ENCODE data around the gene CDR2L. TPM values are rescaled to one million over a fixed set of nuclear protein-coding genes. Genes with fewer than 3 reads are reported as not detected.
"Not testable (repeated sequence)": the region's sequence is repeated elsewhere in the genome, so short reads cannot be mapped to it uniquely, and the experiment has no call there.

The CDR2L gene
- total and polyA plus RNA-seq, 8 donors, result 4.4 to 78.8 (median 10.9) TPM

DNA sequence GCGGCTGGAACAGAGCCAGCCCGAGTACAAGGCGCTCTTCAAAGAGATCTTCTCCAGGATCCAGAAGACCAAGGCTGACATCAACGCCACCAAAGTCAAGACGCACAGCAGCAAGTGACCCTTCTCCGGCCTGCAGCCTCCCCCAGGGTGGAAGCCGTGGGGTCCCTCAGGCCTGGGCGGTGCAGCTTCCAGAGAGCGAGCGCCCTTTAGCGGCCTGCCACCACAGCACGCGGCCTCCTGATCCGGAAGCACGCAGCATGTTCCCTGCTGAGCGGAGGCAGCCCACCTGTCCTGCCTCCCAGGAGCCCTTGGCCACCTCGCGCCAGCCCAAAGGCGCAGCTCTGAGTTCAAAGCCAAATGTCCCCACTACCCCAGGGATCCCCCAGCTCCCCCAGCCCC lies 16.5 kb downstream of the CDR2L start:
- WGBS, 5 donors, result 85 to 99% (median 92%) methylated on average over 19 of the region's 19 CpGs
- Histone ChIP-seq H3K36me3 (peaks cover 55 to 73% (median 65%) of the 10 kb centered on the region in 4 donors), H3K4me3 (no peak overlapping the region), H3K4me1 (no peaks in the 10 kb centered on the region), H3K9me3 (no peaks in the 10 kb centered on the region), H3K27me3 (no peaks in the 10 kb centered on the region), H3K27ac (no peak overlapping the region)
- no peak for TF ChIP-seq EP300 (IDR thresholded peaks at IDR 0.05)
- TF ChIP-seq POLR2A (IDR thresholded peaks at IDR 0.05), result no peak
- TF ChIP-seq POLR2AphosphoS5 (IDR thresholded peaks at IDR 0.05), result no peak
- TF ChIP-seq, protein P1, sequence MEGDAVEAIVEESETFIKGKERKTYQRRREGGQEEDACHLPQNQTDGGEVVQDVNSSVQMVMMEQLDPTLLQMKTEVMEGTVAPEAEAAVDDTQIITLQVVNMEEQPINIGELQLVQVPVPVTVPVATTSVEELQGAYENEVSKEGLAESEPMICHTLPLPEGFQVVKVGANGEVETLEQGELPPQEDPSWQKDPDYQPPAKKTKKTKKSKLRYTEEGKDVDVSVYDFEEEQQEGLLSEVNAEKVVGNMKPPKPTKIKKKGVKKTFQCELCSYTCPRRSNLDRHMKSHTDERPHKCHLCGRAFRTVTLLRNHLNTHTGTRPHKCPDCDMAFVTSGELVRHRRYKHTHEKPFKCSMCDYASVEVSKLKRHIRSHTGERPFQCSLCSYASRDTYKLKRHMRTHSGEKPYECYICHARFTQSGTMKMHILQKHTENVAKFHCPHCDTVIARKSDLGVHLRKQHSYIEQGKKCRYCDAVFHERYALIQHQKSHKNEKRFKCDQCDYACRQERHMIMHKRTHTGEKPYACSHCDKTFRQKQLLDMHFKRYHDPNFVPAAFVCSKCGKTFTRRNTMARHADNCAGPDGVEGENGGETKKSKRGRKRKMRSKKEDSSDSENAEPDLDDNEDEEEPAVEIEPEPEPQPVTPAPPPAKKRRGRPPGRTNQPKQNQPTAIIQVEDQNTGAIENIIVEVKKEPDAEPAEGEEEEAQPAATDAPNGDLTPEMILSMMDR (IDR thresholded peaks at IDR 0.05), result no peak
- intact Hi-C loops (cut with DNase I; ENCODE audit: low total_unique reads), result no loop called here
- no peak for DNase-seq

DNA sequence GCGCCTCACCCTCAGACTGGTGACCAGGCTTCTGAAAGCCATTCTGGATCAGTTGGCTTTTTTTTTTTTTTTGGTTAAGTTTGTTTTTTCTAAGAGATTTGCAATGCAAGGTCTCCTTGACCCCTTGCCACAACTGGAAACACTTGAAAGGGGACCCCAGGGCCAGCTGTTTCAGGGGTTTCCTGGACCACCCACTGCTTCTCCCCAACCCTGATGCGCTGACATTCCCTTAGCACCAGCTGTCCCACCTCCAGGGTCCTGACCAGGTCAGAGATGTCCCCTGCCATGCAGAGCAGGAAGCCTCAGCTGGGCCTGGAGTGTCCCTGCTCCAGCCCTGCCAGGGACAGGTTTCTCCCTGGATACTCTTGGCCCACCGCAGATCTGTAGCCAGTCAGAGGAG lies 16.9 kb downstream of the CDR2L start:
- Histone ChIP-seq H3K36me3 (peaks cover 55 to 69% (median 63%) of the 10 kb centered on the region in 4 donors), H3K4me3 (no peak overlapping the region), H3K9me3 (no peaks in the 10 kb centered on the region), H3K27ac (no peak overlapping the region), H3K27me3 (no peaks in the 10 kb centered on the region), H3K4me1 (no peaks in the 10 kb centered on the region)
- TF ChIP-seq POLR2A (IDR thresholded peaks at IDR 0.05), result no peak
- no peak for TF ChIP-seq POLR2AphosphoS5 (IDR thresholded peaks at IDR 0.05)
- no peak for TF ChIP-seq EP300 (IDR thresholded peaks at IDR 0.05)
- TF ChIP-seq, protein P1 (IDR thresholded peaks at IDR 0.05), result no peak
- intact Hi-C loops (cut with DNase I; ENCODE audit: low total_unique reads), result no loop called here
- 89 to 100% (median 95%) methylated on average over 2 to 3 of the region's 3 CpGs for WGBS, 5 donors
- no peak for DNase-seq

DNA sequence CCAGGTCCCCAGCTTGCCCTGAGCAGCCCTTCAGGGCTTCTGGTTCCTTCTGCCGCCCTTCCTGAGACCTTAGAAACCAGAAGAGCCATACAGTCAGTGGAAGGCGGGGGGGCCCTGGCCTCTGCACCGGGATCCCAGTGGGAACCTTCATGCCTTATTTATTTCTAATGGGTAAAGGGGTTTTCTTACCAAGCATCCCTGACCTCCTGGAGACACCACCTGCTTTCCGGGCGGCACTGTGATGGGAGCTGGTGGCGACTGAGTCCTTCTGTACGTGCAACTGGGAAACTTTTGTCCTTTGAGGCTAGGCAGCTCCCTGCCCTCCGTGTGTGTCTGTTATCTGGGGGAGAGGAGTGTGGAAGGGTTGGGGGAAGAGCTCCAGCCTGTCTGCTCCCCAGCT lies 17.9 kb downstream of the CDR2L start:
- no peaks in the 10 kb centered on the region for H3K27me3 ChIP-seq
- no peak overlapping the region for H3K27ac ChIP-seq
- H3K4me3 ChIP-seq, result no peak overlapping the region
- no peaks in the 10 kb centered on the region for H3K9me3 ChIP-seq
- no peak for DNase-seq
- 85 to 89% (median 86%) methylated on average over 8 of the region's 8 CpGs for WGBS, 5 donors
- TF ChIP-seq POLR2AphosphoS5 (IDR thresholded peaks at IDR 0.05) (no peak), EP300 (IDR thresholded peaks at IDR 0.05) (no peak), POLR2A (IDR thresholded peaks at IDR 0.05) (no peak)
- TF ChIP-seq, protein P1 (IDR thresholded peaks at IDR 0.05), result no peak
- peaks cover 48 to 59% (median 54%) of the 10 kb centered on the region in 4 donors for H3K36me3 ChIP-seq
- intact Hi-C loops (cut with DNase I; ENCODE audit: low total_unique reads), result no loop called here
- no peaks in the 10 kb centered on the region for H3K4me1 ChIP-seq

DNA sequence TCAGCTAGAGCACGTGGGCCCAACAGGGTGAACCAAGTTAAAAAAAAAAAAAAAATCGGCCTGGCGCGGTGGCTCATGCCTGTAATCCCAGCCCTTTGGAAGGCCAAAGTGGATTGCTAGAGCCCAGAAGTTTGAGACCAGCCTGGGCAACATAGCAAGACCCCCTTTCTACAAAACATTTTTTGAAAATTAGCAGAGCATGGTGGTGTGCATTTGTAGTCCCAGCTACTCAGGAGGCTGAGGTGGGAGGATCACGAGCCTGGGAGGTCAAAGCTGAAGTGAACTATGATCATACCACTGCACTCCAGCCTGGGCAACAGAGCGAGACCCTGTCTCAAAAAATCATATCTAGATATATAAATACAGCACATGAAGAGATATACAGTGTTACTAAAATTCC lies 18.7 kb downstream of the CDR2L start:
- intact Hi-C loops (cut with DNase I; ENCODE audit: low total_unique reads); H3K9me3 ChIP-seq; DNase-seq; H3K4me3 ChIP-seq; H3K27me3 ChIP-seq; H3K4me1 ChIP-seq; H3K27ac ChIP-seq: not testable (repeated sequence)
- WGBS, 5 donors, result 84 to 92% (median 89%) methylated on average over 6 of the region's 6 CpGs
- peaks cover 41 to 51% (median 46%) of the 10 kb centered on the region in 4 donors for H3K36me3 ChIP-seq

DNA sequence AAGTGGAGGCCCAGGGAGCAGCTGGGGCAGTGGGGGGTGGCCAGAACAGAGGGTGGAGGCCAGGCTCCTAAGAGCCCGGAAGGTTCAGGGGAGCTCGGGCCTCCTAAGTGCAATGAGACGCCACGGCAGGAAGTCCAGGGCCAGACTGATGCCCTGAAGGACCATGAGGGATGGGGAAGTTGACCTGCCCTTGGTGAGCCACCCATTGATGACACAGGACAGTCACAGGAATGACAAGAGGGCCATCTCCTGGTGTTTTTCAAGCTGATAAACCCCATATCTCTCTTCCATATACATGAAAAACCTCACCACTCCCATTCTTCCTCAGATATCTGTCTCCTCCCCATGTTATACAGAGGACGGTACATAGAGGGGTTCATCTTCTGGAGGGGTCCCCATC lies 19.2 kb downstream of the CDR2L start:
- Histone ChIP-seq H3K36me3 (peaks cover 35 to 46% (median 40%) of the 10 kb centered on the region in 4 donors), H3K4me3 (no peak overlapping the region), H3K27me3 (no peaks in the 10 kb centered on the region), H3K9me3 (no peaks in the 10 kb centered on the region), H3K4me1 (peaks cover 10 to 13% (median 11%) of the 10 kb centered on the region in 4 donors), H3K27ac (no peak overlapping the region)
- TF ChIP-seq POLR2A (IDR thresholded peaks at IDR 0.05) (no peak), EP300 (IDR thresholded peaks at IDR 0.05) (no peak), POLR2AphosphoS5 (IDR thresholded peaks at IDR 0.05) (no peak)
- TF ChIP-seq, protein P1 (IDR thresholded peaks at IDR 0.05), result no peak
- WGBS, 5 donors, result 76 to 94% (median 91%) methylated on average over 5 of the region's 5 CpGs
- intact Hi-C loops (cut with DNase I; ENCODE audit: low total_unique reads), result no loop called here
- no peak for DNase-seq

Data from stomach (tissue), 9 donors.